ENCODE results near the gene CDH23. TPM values are rescaled to one million over a fixed set of nuclear protein-coding genes. Genes with fewer than 3 reads are reported as not detected.

Gene CDH23
- total RNA-seq, 4 donors from 2014 or later = 0.72 to 4.1 (median 2.2) TPM

DNA sequence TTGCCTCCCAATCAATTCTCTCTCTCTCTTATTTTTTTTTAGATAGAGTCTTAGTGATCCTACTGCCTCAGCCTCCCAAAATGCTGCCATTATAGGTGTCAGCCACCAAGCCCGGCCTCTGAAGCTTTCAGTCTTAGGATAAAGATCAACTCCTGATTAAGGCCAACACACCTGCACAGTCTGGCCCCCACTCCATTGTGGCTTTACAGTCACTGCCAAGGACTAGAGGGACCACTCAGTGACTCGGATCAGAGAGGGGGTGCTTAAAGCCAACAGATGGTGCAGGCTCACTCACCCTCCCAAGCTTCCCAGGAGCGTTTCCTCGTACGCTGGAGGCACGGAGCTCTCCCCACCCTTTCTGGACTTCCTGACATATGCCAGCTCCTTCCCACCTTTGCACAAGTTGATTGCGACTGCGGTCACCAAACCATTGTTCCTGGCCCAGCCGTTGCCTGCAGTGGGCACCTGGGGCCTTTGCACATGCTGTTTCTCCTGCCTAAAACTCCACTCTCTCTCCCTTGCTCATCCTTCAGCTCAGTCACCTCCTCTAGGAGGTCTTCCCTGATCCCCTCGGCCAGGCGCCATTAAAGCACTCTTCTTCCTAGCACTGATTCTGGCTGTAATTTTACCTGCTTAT is 1.7 kb upstream of the CDH23 start:
- peaks cover 29% of the 10 kb centered on the region for H3K4me1 ChIP-seq
- H3K27me3 ChIP-seq = peaks cover 46% of the 10 kb centered on the region
- TF ChIP-seq, protein P1, sequence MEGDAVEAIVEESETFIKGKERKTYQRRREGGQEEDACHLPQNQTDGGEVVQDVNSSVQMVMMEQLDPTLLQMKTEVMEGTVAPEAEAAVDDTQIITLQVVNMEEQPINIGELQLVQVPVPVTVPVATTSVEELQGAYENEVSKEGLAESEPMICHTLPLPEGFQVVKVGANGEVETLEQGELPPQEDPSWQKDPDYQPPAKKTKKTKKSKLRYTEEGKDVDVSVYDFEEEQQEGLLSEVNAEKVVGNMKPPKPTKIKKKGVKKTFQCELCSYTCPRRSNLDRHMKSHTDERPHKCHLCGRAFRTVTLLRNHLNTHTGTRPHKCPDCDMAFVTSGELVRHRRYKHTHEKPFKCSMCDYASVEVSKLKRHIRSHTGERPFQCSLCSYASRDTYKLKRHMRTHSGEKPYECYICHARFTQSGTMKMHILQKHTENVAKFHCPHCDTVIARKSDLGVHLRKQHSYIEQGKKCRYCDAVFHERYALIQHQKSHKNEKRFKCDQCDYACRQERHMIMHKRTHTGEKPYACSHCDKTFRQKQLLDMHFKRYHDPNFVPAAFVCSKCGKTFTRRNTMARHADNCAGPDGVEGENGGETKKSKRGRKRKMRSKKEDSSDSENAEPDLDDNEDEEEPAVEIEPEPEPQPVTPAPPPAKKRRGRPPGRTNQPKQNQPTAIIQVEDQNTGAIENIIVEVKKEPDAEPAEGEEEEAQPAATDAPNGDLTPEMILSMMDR (IDR thresholded peaks at IDR 0.05) = no peak
- TF ChIP-seq POLR2A (IDR thresholded peaks at IDR 0.05) = no peak
- TF ChIP-seq POLR2AphosphoS5 (IDR thresholded peaks at IDR 0.05) = no peak
- TF ChIP-seq EP300 (IDR thresholded peaks at IDR 0.05) = no peak
- no peaks in the 10 kb centered on the region for H3K36me3 ChIP-seq
- DNase-seq (ENCODE audit: low spot score in 2 of 2) = peak in 1 of 2 donors; percentile 50
- WGBS = 91% methylated on average over 11 of the region's 11 CpGs
- no peak overlapping the region for H3K4me3 ChIP-seq
- no peaks in the 10 kb centered on the region for H3K9me3 ChIP-seq
- H3K27ac ChIP-seq = no peak overlapping the region

DNA sequence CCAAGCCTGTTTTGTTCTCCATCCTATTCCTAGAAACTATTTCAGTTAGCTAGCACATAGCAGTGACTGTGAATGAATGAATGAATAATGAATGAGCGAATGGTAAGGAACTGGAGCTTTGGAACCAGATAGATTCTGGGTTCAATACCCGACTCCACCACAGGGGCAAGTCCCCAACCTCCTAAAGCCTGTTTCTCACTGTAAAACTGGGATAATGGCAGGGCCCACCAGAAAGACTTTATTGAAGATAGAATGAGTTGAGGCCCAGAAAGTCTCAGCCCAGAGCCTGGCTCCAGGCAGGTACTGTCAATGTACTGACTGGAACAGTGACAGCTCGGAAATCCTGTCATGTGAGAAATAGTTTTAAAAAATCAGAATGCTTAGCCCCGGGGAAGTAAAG is 1.1 kb upstream of the CDH23 start:
- peak in 1 of 2 donors; percentile 4 for DNase-seq (ENCODE audit: low spot score in 2 of 2)
- no peaks in the 10 kb centered on the region for H3K36me3 ChIP-seq
- H3K27ac ChIP-seq = no peak overlapping the region
- no peaks in the 10 kb centered on the region for H3K9me3 ChIP-seq
- WGBS = 93% methylated on average over 4 of the region's 4 CpGs
- H3K4me3 ChIP-seq = no peak overlapping the region
- peaks cover 50% of the 10 kb centered on the region for H3K27me3 ChIP-seq
- H3K4me1 ChIP-seq = peaks cover 29% of the 10 kb centered on the region
- TF ChIP-seq, protein P1 (IDR thresholded peaks at IDR 0.05) = no peak
- TF ChIP-seq EP300 (IDR thresholded peaks at IDR 0.05) = no peak
- no peak for TF ChIP-seq POLR2A (IDR thresholded peaks at IDR 0.05)
- TF ChIP-seq POLR2AphosphoS5 (IDR thresholded peaks at IDR 0.05) = no peak

DNA sequence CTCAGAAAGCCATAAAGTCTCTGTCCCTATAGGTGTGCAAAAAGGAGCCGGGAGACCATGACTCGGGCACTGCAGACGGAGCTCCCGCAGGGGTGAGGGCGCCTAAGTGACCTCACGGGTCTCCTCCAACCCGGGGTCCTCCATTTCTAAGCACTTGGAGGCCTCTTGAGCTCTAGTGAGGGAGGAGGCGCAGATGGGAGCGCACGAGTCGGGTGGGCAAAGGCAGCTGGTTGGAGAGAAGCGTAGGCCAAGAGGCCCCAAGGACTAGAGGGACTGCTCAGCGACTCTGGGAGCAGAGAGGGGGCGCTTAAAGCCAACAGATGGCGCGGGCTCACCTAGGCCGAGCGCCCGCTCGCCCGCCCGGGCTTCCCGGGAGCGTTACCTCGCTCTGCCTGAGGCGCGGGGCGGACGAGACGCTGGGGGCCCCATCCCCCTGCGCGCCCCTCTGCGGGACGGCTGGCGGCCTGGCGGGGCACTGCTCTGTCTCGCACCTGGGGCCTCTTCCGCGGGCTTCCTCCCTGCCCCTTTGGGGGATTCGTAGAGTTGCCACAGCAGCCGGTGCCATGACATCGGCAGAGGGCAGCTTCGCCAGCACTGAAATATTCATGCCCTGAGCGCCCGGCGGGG is 523 bp upstream of the CDH23 start:
- Histone ChIP-seq H3K27ac (no peak overlapping the region), H3K27me3 (peaks cover 51% of the 10 kb centered on the region), H3K4me1 (peaks cover 29% of the 10 kb centered on the region), H3K4me3 (peak overlapping the region; percentile 63), H3K9me3 (no peaks in the 10 kb centered on the region), H3K36me3 (no peaks in the 10 kb centered on the region)
- peak in 1 of 2 donors; percentile 58 for DNase-seq (ENCODE audit: low spot score in 2 of 2)
- no peak for TF ChIP-seq POLR2AphosphoS5 (IDR thresholded peaks at IDR 0.05)
- TF ChIP-seq EP300 (IDR thresholded peaks at IDR 0.05) = no peak
- TF ChIP-seq, protein P1 (IDR thresholded peaks at IDR 0.05) = no peak
- no peak for TF ChIP-seq POLR2A (IDR thresholded peaks at IDR 0.05)
- 38% methylated on average over 25 of the region's 46 CpGs for WGBS

DNA sequence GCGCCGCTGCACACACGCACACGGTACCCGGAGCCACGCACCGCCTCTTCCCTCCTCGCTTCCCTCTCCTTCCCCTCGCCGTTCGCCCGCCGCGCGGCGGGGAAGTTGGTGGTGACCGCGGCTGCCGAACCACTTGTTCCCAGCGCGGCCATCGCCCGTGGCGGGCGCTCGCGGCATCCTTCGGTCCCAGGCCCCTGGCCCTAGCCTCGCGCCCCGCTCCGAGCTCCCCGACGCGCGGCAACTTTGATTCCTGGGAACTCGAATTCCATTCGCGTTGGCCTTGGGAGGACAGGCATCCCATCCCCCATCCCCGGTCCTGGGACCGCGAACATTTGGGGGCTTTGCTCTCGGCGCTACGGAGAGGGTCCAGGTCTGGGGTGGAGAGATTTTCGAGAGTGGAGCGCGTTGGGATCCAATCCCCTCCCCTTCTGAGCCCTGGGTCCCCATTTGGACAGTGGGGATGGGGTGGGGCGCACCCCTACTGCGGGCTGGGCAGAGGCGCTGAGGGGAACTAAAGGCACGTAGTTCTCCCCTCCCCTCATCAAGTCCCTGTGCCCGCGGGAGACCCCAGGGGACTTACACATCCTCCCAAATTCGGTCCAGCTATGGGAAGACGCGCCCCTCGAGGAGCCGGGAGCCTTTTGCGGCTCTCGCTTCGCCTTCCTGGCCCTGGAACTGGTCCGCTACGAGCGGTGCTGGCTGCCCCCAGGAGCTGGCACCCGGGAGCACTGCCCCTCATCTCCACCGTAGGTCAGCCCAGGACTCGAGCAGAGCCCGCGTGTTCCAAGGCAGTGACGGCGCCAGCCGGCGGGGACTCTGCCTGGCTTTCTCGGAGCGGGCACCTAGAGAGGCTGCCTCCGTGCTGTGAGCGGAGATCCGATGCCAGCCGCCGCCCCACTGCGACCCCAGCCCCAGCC is 834 bp downstream of the CDH23 start:
- peaks cover 29% of the 10 kb centered on the region for H3K4me1 ChIP-seq
- 2% methylated on average over 49 of the region's 82 CpGs for WGBS
- TF ChIP-seq POLR2A (IDR thresholded peaks at IDR 0.05) (no peak), POLR2AphosphoS5 (IDR thresholded peaks at IDR 0.05) (no peak), EP300 (IDR thresholded peaks at IDR 0.05) (no peak)
- TF ChIP-seq, protein P1 (IDR thresholded peaks at IDR 0.05) = no peak
- H3K9me3 ChIP-seq = no peaks in the 10 kb centered on the region
- peaks cover 49% of the 10 kb centered on the region for H3K27me3 ChIP-seq
- H3K36me3 ChIP-seq = no peaks in the 10 kb centered on the region
- no peak for DNase-seq (ENCODE audit: low spot score in 2 of 2)
- H3K27ac ChIP-seq = no peak overlapping the region
- H3K4me3 ChIP-seq = peak overlapping the region; percentile 63

Measured in suprapubic skin (tissue), 4 donors.